NCI-H526 treated with DMSO at 0.1 percent for 48 hours (cell line): Measurements from ENCODE around the gene MLLT10.
"Not testable (repeated sequence)": the region's sequence is repeated elsewhere in the genome, so short reads cannot be mapped to it uniquely, and the experiment has no call there.

ENCODE experiments used
- DNase-seq: peaks from one replicate; lab custom pipeline; 2025; lab: John Stamatoyannopoulos, UW

Gene MLLT10

DNA sequence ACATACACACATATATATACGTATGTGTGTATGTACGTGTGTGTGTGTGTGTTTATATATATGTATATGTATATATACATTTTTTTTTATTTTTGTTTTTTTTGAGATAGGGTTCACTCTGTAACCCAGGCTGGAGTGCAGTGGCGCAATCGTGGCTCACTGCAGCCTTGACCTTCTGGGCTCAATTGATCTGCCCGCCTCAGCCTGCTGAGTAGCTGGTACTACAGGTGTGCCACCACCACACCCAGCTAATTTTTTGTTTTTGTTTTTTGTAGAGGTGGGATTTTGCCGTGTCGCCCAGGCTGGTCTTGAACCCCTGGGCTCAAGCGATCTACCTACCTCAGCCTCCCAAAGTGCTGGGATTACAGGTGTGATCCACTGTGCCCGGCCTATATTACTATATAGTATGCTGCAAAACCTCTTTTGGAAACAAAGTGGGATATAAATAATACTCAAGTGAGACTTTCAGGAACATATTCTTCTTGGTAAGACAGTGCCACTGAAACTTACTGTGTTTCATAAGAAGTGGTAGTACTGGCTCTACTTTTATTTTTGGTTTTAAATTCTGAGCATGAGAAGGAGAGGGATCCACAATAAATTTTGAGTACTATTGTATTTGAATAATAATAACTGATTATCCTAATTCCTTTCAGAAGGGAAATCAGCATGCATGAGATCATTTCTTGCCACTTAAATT lies 51.0 kb downstream of the MLLT10 start:
- no peak for DNase-seq

DNA sequence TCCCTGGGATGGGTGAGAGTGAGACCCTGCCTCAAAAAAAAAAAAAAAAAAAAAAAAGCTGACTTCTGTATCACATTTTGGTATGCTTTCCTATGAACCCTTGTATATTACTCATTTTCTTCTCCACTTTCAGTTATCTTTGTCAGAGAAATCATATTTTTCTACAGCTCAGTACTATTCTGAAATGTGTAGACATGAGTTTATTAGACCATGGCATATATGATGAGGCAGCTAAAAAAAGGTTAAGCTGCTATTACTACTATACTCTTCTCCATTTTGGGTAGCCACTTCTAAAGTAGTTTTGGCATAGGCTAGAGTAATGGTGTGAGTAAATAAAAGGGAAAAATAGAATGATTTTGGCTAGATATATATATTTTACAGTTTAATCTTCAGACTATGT lies 53.4 kb downstream of the MLLT10 start:
- DNase-seq = no peak

DNA sequence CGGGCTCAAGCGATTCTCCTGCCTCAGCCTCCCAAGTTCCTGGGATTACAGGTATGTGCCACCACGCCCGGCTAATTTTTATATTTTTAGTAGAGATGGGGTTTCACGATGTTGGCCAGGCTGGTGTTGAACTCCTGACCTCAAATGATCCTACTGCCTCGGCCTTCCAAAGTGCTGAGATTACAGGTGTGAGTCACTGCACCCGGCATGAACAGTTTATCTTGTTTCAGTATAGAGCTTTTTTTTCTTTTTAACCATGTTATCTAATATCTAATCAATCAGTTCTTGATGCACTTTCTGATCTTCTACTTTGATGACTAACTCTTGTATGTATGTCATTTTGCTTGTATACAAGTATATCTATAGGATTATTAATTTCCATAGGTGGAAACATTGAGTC lies 54.1 kb downstream of the MLLT10 start:
- not testable (repeated sequence) for DNase-seq

DNA sequence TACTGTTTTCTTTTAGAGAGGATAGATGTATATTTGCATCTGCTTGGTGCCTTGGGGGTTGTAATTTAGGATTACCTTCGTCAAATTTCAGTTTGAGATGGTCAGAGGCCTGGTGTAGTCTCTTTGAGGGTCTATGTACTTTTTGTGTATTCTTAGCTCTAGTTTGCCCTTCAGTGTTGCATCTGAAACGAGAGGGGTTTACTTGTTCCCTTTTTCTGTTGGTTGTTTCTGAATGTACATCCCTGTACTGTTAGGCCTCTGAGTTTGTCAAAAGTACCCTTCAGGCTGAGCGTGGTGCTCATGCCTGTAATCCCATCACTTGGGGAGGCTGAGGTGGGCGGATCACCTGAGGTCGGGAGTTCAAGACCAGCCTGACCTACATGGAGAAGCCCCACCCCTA lies 60.0 kb downstream of the MLLT10 start:
- no peak for DNase-seq

DNA sequence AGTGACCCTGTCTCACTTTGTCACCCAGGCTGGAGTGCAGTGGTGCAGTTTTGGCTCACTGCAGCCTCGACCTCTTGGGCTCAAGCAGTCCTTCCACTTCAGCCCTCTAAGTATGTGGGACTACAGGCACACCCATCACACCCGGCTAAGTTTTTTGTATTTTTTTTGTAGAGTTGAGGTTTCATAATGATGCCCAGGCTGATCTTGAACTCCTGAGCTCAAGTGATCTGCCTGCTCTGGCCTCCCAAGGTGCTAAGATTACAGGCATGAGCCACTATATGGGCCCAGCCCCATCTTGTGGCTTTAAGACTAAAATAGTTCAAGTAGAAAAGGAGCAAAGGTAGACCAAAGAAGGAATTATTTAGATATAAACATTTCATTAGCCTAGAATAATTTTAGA lies 65.5 kb downstream of the MLLT10 start:
- no peak for DNase-seq

DNA sequence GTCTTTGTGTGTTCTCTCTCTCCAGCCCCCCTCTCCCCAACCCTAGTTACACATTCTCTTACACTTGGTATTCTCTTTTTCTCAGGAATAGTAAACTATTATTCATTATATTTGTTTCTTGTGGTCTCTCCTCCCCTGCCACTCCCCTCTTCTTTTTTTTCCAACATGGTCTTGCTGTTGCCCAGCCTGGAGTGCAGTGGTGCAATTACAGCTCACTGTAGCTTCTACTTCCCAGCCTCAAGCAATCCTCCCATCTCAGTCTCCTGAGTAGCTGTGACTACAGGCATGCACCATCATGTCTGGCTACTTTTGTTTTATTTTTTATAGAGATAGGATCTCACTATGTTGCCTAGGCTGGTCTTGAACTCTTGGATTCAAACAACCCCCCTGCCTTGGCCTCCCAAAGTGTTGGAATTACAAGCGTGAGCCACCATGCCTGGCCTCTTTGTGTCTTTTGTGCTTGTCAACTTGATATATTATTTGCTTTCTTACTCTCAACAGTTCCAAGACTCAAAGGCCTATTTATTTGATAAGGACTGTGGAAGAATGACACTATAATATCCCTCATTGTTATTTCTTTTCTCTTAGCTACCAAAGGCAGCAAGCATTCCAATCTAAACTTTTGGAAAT lies 66.9 kb downstream of the MLLT10 start:
- DNase-seq = no peak

DNA sequence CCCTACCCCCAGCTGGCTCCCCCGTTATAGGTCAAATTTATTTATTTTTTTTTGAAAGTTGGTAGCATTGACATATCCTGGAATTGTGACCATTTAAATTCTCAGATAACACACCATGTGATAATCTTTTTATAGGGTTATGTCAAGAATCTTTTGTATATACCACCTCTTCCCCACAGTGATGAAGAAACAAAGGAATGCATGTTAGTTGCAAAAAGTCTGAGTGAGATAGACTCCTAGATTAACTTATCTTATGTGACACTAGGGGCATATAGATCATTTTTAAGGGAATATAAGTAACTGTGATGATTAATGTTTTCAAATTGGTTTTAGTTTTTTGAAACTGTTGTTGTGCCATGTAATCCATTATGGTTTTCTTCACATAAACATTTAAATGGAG lies 68.3 kb downstream of the MLLT10 start:
- DNase-seq = no peak

DNA sequence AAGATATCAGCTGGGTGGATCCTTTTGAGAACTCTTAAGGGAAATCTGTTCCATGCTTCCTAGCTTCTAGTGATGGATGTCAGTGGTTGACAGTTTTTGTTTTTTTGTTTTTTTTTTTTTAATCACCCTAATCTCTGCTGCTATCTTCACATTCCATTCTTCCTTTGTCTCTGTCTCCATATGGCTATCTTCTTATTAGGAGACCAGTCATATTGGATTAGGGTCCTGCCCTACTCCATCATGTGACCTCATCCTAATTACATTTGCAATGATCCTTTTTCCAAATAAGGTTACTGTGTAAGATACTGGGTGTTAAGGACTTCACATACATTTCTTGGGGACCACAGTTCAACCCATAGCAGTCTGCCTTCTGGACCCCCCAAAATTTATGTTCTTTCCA lies 69.7 kb downstream of the MLLT10 start:
- DNase-seq = no peak

DNA sequence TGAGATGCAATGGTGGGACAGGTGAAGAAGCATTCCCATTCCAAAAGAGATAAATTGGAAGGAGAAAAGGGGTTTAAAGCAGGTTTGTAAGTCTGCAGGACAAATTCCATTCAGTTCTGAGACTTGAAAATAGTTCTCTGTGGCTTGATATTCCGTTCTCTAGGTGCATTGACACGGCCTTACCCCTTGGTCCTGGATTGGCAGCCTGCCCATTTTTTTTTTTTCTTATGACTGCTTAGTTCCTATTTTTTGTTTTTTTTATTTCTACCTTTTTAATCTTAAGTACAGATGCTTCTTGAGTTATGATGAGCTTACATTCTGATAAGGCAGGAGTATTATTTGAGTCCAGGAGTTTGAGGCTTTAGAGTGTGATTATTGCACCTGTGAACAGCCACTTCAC lies 70.6 kb downstream of the MLLT10 start:
- DNase-seq = no peak

DNA sequence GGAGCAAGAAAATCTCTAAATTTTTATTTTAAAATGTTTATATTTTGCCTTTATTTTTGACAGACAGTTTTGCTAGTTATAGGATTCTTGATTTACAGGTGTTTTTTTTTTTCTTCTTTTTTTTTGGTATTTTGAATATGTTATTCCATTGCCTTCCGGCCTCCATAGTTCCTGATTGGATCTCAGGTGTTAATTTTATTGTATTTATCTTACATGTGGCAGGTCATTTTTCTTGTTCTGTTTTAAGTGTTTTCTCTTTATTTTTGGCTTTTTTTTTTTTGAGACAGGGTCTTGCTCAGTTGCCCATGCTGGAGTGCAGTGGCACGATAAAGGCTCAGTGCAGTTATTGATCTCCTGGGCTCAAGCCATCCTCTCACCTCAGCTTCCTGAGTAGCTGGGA lies 73.9 kb downstream of the MLLT10 start:
- DNase-seq = no peak

DNA sequence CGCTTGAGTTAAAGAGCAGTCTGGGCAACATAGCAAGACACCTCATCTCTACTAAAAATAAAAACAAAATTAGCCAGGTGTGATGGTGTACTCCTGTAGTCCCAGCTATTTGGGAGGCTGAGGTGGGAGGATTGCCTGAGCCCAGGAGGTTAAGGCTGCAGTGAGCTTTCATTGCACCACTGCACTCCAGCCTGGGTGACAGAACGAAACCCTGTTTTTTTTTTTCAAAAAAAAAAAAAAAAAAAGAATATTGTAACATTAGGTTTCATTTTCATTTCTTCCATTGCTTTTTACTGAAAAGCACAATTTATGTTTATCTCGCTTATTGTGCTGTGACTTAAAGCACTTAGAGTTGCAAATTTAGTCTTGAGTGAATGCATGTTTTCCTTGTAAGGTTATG lies 80.0 kb downstream of the MLLT10 start:
- no peak for DNase-seq

DNA sequence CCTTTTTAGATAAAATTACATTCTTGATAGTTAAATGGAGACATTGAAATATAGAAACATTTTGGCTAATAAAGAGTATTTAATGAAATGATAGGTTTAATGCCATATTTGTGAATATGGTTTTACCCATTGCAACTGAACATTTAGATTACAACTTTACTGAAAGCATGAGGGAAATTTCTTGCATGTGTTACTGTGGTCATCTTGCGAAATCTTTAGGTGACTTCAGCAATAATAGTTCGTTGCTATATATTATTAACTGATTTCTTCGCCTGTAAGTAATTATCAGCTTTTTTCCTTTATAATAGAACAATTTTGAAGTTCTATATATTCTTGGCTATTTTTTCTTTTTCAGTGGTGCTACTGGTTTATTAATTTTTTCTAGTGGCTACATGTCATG lies 83.2 kb downstream of the MLLT10 start:
- no peak for DNase-seq

DNA sequence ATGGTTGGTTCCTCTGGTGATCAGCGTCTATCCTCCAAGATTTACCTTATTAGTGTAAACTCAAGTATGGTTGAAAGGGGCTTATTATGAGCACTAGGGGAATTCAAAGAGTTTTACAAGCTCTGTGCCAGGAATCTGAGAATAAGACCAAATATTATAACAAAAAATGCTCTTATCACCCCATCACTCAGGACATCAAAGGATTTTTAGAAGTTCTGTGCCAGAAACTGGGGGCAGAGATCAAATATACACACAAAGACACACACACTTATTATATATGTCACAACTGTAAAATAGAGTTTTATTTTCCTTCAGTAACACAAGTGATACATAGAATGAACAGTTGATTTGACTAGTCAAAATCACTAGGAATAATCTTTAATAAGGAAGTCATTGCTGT lies 89.3 kb downstream of the MLLT10 start:
- DNase-seq = no peak

DNA sequence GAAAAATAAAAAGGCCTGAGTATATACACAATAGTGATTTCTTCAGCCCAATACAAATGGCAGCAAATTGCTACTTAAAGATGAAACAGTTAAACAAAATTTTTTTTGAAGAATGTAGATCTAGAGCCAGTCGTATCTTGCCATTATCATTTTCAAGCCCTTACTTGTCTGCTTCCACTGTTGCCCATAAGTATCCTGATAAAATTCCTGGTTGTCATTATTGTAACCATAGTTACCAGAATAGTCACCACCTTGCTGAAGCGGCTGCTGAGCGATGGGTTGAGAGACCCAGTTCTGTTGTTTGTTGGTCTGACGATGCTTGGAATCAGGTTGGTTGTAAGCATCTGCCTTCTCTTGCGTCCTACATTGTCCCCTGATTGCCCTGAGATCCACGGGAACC lies 90.4 kb downstream of the MLLT10 start:
- DNase-seq = not testable (repeated sequence)

DNA sequence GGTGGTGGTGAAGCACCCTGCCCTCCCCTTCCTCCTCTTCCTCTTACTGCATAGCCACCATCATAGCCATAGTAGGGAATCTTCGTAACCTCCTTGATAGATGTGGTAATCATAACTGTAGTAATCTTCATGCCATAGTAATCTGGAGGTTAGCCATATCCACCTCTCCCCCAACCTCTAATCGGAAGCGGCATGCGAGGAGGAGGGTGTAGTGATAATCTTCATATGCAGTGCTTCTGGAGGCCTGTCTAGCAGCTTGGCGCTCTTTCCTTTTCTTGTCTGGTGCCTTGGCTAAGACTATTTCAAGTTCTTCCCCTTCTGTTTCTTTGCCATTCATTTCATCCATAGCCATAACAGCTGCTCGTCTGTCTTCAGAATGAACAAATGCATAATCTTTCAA lies 90.9 kb downstream of the MLLT10 start:
- no peak for DNase-seq

DNA sequence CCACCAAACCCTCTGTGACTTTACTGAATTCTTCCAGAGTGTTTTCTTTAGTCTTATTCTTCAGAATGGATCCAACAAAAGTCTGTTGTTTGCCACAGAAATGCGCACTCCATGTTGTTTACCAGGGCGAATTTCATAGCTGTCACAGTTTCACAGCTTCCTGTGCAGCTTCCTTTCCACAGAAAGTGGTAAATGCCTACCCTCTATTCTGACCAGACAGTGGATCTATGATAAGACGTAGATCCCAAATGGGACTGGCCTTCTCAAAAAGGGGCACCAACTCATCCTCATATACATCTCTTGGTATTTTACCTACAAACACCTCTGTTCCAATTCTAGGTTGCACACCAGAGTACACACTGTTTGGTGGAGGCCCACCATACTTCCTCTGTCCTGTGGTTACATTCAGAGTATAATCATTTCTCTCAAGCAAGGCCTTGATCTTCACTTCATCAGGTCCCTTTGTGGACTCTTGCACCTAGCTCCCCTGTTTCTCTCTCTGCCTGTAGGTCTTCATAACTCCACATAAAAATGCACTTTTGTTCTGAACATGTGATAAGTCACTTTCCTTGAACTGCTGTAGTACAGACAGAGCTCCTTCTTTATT lies 91.7 kb downstream of the MLLT10 start:
- no peak for DNase-seq

DNA sequence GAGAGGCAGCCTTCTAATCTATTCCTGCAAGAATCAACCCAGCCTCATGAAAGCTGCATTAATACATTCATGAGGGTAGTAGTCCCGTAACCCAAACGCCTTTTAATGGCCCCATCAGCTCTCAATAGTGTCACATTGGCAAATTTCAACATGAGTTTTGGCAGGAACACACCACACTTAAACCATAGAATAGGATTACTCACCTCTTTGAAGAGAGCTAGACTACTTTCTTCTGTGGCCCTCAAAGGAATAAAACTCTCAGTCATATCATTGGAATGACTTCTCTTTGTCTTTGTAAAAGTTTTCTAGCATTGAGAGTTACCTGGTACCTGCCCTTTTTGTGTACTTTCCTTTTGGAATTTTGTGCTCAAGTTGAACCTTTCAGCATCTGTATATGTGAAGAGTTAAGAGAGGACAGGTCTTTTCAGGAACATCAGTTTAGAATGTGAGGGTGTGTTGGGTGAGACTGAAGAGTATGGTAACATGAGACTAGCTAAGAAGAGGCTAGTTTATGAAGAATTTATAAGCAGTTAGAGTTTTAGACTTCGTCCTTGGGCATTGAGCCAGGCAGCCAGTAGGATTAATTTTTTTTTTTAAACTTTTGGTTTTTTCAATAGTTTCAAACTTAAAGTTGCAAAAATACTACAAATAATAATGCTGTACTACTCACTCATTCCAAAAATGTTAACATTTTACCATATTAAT lies 92.6 kb downstream of the MLLT10 start:
- no peak for DNase-seq

DNA sequence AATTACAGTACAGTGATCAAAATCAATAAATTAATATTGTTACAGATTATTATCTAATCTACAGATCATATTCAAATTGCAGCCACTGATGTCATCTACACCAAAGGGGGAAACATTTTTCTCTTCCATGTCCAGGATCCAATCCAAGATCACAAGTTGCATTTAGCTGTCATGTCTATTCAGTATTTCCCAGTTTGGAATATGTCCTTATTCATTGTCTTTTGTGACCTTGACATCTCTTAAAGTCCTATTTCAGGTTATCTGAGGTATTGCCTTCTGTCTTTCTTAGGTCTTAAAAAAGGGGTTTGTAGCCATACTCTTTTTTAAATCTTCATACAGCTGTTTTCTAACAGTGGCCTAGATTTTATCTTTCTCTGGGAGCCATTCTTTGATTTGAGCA lies 93.3 kb downstream of the MLLT10 start:
- DNase-seq = no peak

DNA sequence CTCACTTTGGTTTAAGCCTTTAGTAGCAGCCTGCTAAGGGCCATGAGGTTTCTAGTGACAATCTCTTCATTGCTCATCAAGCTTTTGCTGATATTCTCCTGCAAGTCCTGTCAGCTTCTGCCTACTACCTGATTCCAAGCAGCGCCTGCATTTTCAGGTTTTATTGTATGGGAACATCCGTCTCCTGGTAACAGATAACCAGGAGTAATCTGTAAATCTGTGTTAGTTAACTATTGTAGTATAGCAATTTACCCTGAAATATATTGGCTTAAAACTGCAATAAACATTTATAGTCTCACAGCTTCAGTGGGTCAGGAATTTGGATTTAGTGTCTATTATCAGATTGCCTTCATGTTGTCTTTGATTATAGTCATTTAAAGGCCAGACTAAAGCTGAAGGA lies 94.0 kb downstream of the MLLT10 start:
- DNase-seq = no peak

DNA sequence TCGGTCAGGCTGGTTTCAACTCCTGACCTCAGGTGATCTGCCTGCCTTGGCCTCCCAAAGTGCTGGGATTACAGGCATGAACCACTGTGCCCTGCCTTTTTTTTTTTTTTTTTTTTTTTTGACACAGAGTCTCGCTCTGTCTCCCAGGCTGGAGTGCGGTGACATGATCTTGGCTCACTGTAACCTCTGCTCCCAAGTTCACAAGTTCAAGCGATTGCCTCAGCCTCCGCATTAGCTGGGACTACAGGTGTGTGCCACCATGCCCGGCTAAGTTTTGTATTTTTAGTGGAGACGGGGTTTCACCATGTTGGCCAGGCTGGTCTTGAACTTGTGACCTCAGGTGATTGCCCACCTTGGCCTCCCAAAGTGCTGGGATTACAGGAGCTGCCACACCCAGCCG lies 94.6 kb downstream of the MLLT10 start:
- not testable (repeated sequence) for DNase-seq

DNA sequence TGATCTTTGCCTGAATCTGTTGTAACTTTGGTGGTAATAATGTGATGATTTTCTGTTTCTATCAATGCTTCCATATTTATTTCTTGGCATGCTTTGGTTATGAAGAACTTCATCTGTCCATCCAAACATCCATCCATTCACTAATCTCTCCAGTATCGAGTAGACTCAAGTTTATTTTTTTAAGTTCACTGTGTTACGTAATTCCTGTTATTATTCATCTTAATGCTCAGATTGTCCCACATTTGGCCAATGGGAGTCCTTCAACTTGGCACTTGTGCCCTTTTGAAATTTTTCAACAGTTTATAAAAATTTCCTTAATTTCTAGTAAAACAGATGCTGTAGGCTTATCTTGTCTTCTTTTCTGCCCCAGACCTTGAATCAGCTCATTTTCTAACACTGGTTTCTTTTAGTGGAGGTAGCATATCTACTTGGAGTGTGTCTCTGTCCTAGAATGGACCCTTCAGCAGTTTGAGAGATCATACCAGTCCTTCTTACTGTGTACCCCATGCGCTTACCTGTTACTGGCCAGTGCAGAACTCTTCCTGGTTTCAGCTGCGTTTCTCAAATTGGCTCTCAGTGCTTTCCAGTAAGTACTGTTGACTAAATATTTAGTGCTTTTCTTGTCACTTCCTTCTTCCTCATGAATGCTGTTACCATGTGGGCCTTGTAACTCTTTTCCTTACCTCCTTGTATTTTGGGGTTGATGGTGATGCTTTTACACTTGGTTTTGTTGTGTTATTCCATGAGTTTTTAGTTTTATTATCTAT lies 100.8 kb downstream of the MLLT10 start:
- no peak for DNase-seq

DNA sequence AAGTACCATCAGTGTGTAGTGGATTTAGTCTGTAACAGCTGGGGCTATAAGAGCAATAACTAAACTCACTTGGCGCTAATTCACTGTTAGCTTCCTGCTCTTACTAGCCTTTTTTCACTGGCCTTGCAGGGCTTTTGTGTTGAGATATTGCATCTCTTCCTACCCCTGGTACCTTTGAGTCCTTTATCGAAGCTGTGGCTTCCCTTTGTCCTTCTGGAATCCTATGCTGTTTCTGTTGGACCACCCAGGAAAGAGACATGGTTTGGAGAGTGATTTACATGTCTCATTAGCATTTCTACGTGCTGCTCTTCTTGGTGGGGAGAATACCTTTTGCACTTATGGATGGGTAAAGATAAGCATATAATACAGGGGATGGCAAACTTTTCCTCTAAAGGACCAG lies 103.8 kb downstream of the MLLT10 start:
- no peak for DNase-seq
